H1 (cell line): ENCODE results near the gene STEAP3. TPM values are rescaled to one million over a fixed set of nuclear protein-coding genes. Genes with fewer than 3 reads are reported as not detected.

Source experiments
- ASH2L ChIP-seq: fragments of 200-600, 300-600 bp; sonication (generic); IDR thresholded peaks from one replicate; pipeline ENCODE4 v1.7.1; 2017; ENCODE audit warnings: low read length
- ATF3 ChIP-seq: IDR thresholded peaks from 2 replicates; pipeline ENCODE4 v1.6.1; 2011; ENCODE audit warnings: low read depth, mild to moderate bottlenecking, low read length; ENCODE audit not compliant: insufficient read depth
- GTF2F1 ChIP-seq: IDR thresholded peaks from 2 replicates; pipeline ENCODE4 v1.6.1; 2012; ENCODE audit warnings: low read depth, low read length, improper control_type of control experiment, borderline replicate concordance
- KDM5A ChIP-seq: fragments of 200-600 bp; IDR thresholded peaks from 2 replicates; pipeline ENCODE4 v1.7.1; 2012; ENCODE audit warnings: mild to moderate bottlenecking, low read length, inconsistent platforms, mixed read lengths
- SIN3A ChIP-seq, 2 experiments: IDR thresholded peaks in 1 of 2; conservative IDR thresholded peaks in 1 of 2; 2 replicates each; pipeline ENCODE4 v1.6.1; 2011 to 2012; ENCODE audit warnings: low read length in 2 of 2, improper control_type of control experiment in 1 of 2, low read depth in 1 of 2, mild to moderate bottlenecking in 1 of 2
- SP1 ChIP-seq: IDR thresholded peaks from 2 replicates; pipeline ENCODE4 v1.6.1; 2011; ENCODE audit warnings: low read depth, low read length
- SP2 ChIP-seq: IDR thresholded peaks from 2 replicates; pipeline ENCODE4 v1.6.1; 2012; ENCODE audit warnings: mild to moderate bottlenecking, low read length, inconsistent platforms
- SUZ12 ChIP-seq: fragments of 200-600 bp; sonication (generic); IDR thresholded peaks from 2 replicates; pipeline ENCODE4 v1.6.1; 2012; ENCODE audit warnings: mild to moderate bottlenecking, inconsistent platforms, low read length, moderate library complexity, mixed read lengths
- TEAD4 ChIP-seq: IDR thresholded peaks from 2 replicates; pipeline ENCODE4 v1.6.1; 2012; ENCODE audit warnings: low read depth, low read length, inconsistent platforms, mixed read lengths
- polyA plus RNA-seq, 7 experiments: library from polyadenylated mRNA; depleted of rRNA in 3 of 7; stranded (reverse) in 5 of 7; unstranded in 2 of 7; fragments of >200 nt in 5 of 7; fragments of 200-250 nt in 2 of 7; gene quantifications; 1 replicate in 5 of 7; 2 replicates in 1 of 7; 4 replicates in 1 of 7; pipeline versions ENCODE4 v1.2.1 to v1.2.3, GENCODE V29; 2011 to 2013; ENCODE audit warnings: missing spikeins in 2 of 7, mixed read lengths in 2 of 7
- total RNA-seq: library from RNA; stranded (reverse); fragmentation: NEBNext Ultra II Directional; extraction: Animal tissue kit (Norgen Biotek cat#: 25700); gene quantifications from 2 replicates; pipeline ENCODE4 v1.2.1, GENCODE V29; 2021

Gene STEAP3
- total and polyA plus RNA-seq, 2 of the 8 experiments (the other 6 are each of a cell fraction or from before 2014, with no cell fraction given) = 21.7 to 27.9 TPM

- no peak for TF ChIP-seq SUZ12
- TF ChIP-seq SIN3A (conservative IDR thresholded peaks at IDR 0.05 in 1 of 2, IDR thresholded peaks at IDR 0.05 in 1 of 2; ENCODE audit: low read depth in 1 of 2, low read length in 2 of 2) = no peak
- no peak for TF ChIP-seq ASH2L
- TF ChIP-seq GTF2F1 = no peak
- no peak for TF ChIP-seq KDM5A
- no peak for TF ChIP-seq ATF3
- TF ChIP-seq TEAD4 = no peak
- TF ChIP-seq SP1 = no peak
- TF ChIP-seq SP2 = no peak
Measured at GRCh38 chr2:119289642-119290041, 66.0 kb downstream of the STEAP3 start (continued).
